ENCODE results near the gene INVS.

DNA sequence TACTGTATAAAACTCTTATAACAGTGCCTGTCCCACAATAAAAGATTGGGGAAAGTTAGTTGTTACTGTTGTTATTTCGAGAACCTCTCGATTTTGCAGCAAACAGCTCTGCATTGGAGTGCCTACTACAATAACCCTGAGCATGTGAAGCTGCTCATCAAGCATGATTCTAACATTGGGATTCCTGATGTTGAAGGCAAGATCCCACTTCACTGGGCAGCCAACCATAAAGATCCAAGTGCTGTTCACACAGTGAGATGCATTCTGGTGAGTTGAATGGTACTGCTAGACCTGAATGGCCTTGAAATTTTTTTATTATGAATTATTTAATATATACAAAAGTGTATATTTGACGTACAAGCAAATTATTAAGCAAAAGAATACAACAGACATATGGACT lies 130.5 kb downstream of the INVS start:
- TF ChIP-seq CTCF (IDR thresholded peaks at IDR 0.05), result no peak
- TF ChIP-seq POLR2A (IDR thresholded peaks at IDR 0.05), result no peak

Data from upper lobe of left lung (tissue), 4 donors.